Kidney (tissue), 14 donors: ENCODE results near the gene LIX1. TPM values are rescaled to one million over a fixed set of nuclear protein-coding genes. Genes with fewer than 3 reads are reported as not detected.
A peak's percentile ranks its signal among the peaks of the same experiment; 100 is the strongest.
"Not testable (repeated sequence)": the region's sequence is repeated elsewhere in the genome, so short reads cannot be mapped to it uniquely, and the experiment has no call there.

Experiments
- DNase-seq, 5 donors: peaks; one replicate each; pipeline ENCODE4 v3.0.0-alpha.2; 2013 to 2020
- FAIRE-seq: peaks from 2 replicates; lab custom pipeline; 2012; peaks lifted over from hg19 to GRCh38; lab: Jason Lieb, UNC
- H3K27ac ChIP-seq, 2 donors: one replicate each; pipeline ENCODE4 v1.7.0; 2013; ENCODE audit warnings: low read depth in 2 of 2, low read length in 2 of 2, inconsistent platforms in 1 of 2
- H3K27me3 ChIP-seq: one replicate; pipeline ENCODE4 v1.7.1; 2013; ENCODE audit warnings: low read length, inconsistent platforms; ENCODE audit not compliant: control insufficient read depth, insufficient read depth
- H3K36me3 ChIP-seq, 3 donors: one replicate each; pipeline versions ENCODE4 v1.7.0 to v1.7.1; 2013; ENCODE audit warnings: low read length in 3 of 3, control low read depth in 1 of 3, inconsistent platforms in 1 of 3; ENCODE audit not compliant: insufficient read depth in 3 of 3, control insufficient read depth in 2 of 3
- H3K4me1 ChIP-seq, 3 donors: one replicate each; pipeline versions ENCODE4 v1.7.0 to v1.7.1; 2013; ENCODE audit warnings: low read length in 3 of 3, inconsistent platforms in 1 of 3, low read depth in 1 of 3; ENCODE audit not compliant: control insufficient read depth in 2 of 3, insufficient read depth in 2 of 3
- H3K4me3 ChIP-seq, 3 donors: one replicate each; pipeline versions ENCODE4 v1.7.0 to v1.8.1; 2013; ENCODE audit warnings: low read length in 3 of 3, control low read depth in 1 of 3, inconsistent platforms in 1 of 3
- H3K9ac ChIP-seq, 3 donors: one replicate each; pipeline versions ENCODE4 v1.7.0 to v1.7.1; 2013; ENCODE audit warnings: low read length in 3 of 3, control low read depth in 1 of 3, inconsistent platforms in 1 of 3
- H3K9me3 ChIP-seq, 3 donors: one replicate each; pipeline versions ENCODE4 v1.7.0 to v1.7.1; 2013; ENCODE audit warnings: low read length in 3 of 3, control low read depth in 1 of 3, inconsistent platforms in 1 of 3; ENCODE audit not compliant: control insufficient read depth in 2 of 3, insufficient read depth in 1 of 3
- intact Hi-C: fragments of 100-400 bp; cut with DNase I; formaldehyde crosslinking; loops from one replicate; pipeline ENCODE4 v1.11.1; 2022
- polyA plus RNA-seq: library from polyadenylated mRNA; stranded (reverse); fragments of 350-450 nt; fragmentation: Illumina TruSeq; extraction: RNeasy Lipid Tissue Mini Kit (QIAGEN cat#74804); gene quantifications from one replicate; pipeline ENCODE4 v1.2.3, GENCODE V29; 2014; ENCODE audit warnings: low read depth, low replicate concordance; ENCODE audit not compliant: insufficient read depth
- total RNA-seq: library from RNA; stranded (reverse); fragmentation: NEBNext Ultra II Directional; extraction: Animal tissue kit (Norgen Biotek cat#: 25700); gene quantifications from one replicate; pipeline ENCODE4 v1.2.1, GENCODE V29; 2021
- TF ChIP-seq, protein P1 (sequence below): IDR thresholded peaks from 3 replicates; pipeline ENCODE4 v1.5.1; 2012; ENCODE audit warnings: mild to moderate bottlenecking, moderate library complexity, borderline replicate concordance; ENCODE audit not compliant: insufficient read depth; ENCODE audit errors: extremely low read depth
- donor health status: control.
- donor health status: control.
- donor health status: control.
- donor health status: control.
- donor health status: control.
- donor health status: DM: yes; HTN: yes; CAD: no.
- donor health status: Normal renal cell carcinoma (clear cell type).

The LIX1 gene
- total and polyA plus RNA-seq, 2 donors from 2014 or later, result 0.65 to 33.4 TPM

GRCh38 chr5:97181856-97182545 is 39.6 kb upstream of the LIX1 start:
- H3K9ac ChIP-seq, result peak overlapping the region; percentile 78 to 99 (median 88)

DNA sequence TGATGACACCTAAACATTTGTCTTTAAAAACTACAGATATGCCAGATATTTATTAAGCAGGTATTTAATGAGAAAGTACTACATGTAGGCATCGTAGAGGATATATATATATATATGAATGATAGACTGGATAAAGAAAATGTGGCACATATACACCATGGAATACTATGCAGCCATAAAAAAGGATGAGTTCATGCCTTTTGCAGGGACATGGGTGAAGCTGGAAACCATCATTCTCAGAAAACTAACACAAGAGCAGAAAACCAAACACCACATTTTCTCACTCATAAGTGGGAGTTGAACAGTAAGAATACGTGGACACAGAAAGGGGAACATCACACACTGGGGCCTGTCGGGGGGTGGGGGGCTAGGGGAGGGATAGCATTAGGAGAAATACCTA is 37.0 kb upstream of the LIX1 start:
- DNase-seq, intact Hi-C loops, H3K9me3 ChIP-seq, H3K9ac ChIP-seq, H3K27ac ChIP-seq, H3K27me3 ChIP-seq, H3K4me1 ChIP-seq, H3K4me3 ChIP-seq, FAIRE-seq: not testable (repeated sequence)
- peaks cover 13 to 31% (median 18%) of the 10 kb centered on the region in 3 donors for H3K36me3 ChIP-seq

More at GRCh38 chr5:97181856-97182545, 39.6 kb upstream of the LIX1 start:
- H3K27ac ChIP-seq, result no peak overlapping the region
- no peaks in the 10 kb centered on the region for H3K27me3 ChIP-seq
- H3K4me1 ChIP-seq, result peaks cover 0 to 5% (median 5%) of the 10 kb centered on the region in 3 donors
- FAIRE-seq (no peak), DNase-seq (peak in 2 of 5 donors; percentile 6 to 12)
- TF ChIP-seq, protein P1, sequence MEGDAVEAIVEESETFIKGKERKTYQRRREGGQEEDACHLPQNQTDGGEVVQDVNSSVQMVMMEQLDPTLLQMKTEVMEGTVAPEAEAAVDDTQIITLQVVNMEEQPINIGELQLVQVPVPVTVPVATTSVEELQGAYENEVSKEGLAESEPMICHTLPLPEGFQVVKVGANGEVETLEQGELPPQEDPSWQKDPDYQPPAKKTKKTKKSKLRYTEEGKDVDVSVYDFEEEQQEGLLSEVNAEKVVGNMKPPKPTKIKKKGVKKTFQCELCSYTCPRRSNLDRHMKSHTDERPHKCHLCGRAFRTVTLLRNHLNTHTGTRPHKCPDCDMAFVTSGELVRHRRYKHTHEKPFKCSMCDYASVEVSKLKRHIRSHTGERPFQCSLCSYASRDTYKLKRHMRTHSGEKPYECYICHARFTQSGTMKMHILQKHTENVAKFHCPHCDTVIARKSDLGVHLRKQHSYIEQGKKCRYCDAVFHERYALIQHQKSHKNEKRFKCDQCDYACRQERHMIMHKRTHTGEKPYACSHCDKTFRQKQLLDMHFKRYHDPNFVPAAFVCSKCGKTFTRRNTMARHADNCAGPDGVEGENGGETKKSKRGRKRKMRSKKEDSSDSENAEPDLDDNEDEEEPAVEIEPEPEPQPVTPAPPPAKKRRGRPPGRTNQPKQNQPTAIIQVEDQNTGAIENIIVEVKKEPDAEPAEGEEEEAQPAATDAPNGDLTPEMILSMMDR, result no peak
- H3K4me3 ChIP-seq, result peak overlapping the region; percentile 93 to 99 (median 96)
- intact Hi-C loops, result no loop called here
- H3K9me3 ChIP-seq, result no peaks in the 10 kb centered on the region
- H3K36me3 ChIP-seq, result peaks cover 13 to 17% (median 14%) of the 10 kb centered on the region in 3 donors

- intact Hi-C loops, result no loop called here
- no peaks in the 10 kb centered on the region for H3K4me1 ChIP-seq
- peaks cover 6 to 55% (median 14%) of the 10 kb centered on the region in 3 donors for H3K36me3 ChIP-seq
- no peaks in the 10 kb centered on the region for H3K27me3 ChIP-seq
- TF ChIP-seq, protein P1, result no peak
- FAIRE-seq (no peak), DNase-seq (no peak)
- no peak overlapping the region for H3K27ac ChIP-seq
- H3K9ac ChIP-seq, result no peak overlapping the region
- no peaks in the 10 kb centered on the region for H3K9me3 ChIP-seq
- H3K4me3 ChIP-seq, result no peak overlapping the region
These were observed 29.8 kb upstream of the LIX1 start for GRCh38 chr5:97172227-97172626.

DNA sequence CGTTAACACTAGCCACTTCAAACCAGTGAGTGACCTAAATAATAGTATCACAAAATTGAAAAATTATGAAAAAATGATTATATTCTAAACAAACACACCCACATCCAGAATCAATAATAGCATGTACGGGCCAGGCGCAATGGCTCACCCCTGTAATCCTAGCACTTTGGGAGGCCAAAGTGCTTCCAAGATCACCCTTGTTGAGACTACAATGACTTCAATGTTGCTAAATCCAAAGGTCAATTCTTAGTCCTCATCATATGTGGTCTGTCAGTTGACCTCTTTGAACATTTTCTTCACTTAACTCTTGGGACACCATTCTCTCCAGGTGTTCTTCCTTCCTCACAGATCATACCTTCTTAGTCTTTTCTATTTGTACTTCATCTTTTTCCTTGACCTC is 29.3 kb upstream of the LIX1 start:
- Histone ChIP-seq H3K4me3 (no peak overlapping the region), H3K9ac (no peak overlapping the region), H3K4me1 (no peaks in the 10 kb centered on the region), H3K9me3 (no peaks in the 10 kb centered on the region), H3K27me3 (no peaks in the 10 kb centered on the region), H3K27ac (no peak overlapping the region), H3K36me3 (peaks cover 6 to 49% (median 10%) of the 10 kb centered on the region in 3 donors)
- intact Hi-C loops, result no loop called here
- DNase-seq (no peak), FAIRE-seq (no peak)
- TF ChIP-seq, protein P1, result no peak
